ENCODE data around the gene CTNNBL1. TPM values are rescaled to one million over a fixed set of nuclear protein-coding genes. Genes with fewer than 3 reads are reported as not detected.

Gene CTNNBL1
- total RNA-seq, 2 donors from 2014 or later: 68.6 to 68.7 TPM

GRCh38 chr20:37915434-37915787 is 221.6 kb downstream of the CTNNBL1 start:
- Histone ChIP-seq H3K36me3 (ENCODE audit: control insufficient read depth, insufficient read depth, low read length) (no peaks in the 10 kb centered on the region), H3K9me3 (ENCODE audit: control insufficient read depth, low read length) (no peaks in the 10 kb centered on the region), H3K27ac (ENCODE audit: low read depth, low read length) (peak overlapping the region; percentile 72), H3K27me3 (ENCODE audit: control insufficient read depth, insufficient read depth, low read length, poor library complexity, severe bottlenecking) (peaks cover 17% of the 10 kb centered on the region), H3K4me1 (ENCODE audit: control insufficient read depth, insufficient read depth, low read length) (peaks cover 5% of the 10 kb centered on the region), H3K4me3 (ENCODE audit: low read length) (no peak overlapping the region), H3K9ac (ENCODE audit: extremely low read depth, low read length, poor library complexity, severe bottlenecking) (peak overlapping the region; percentile 8)
- Mint-ChIP-seq H3K27me3 (ENCODE audit: insufficient read depth) (peaks cover 32% of the 10 kb centered on the region), H3K36me3 (ENCODE audit: low read depth) (no peaks in the 10 kb centered on the region), H3K4me1 (peaks cover 34% of the 10 kb centered on the region), H3K27ac (no peak overlapping the region), H3K9me3 (no peaks in the 10 kb centered on the region), H3K4me3 (peak overlapping the region; percentile 53)
- no peak for DNase-seq
- TF ChIP-seq, protein P1, sequence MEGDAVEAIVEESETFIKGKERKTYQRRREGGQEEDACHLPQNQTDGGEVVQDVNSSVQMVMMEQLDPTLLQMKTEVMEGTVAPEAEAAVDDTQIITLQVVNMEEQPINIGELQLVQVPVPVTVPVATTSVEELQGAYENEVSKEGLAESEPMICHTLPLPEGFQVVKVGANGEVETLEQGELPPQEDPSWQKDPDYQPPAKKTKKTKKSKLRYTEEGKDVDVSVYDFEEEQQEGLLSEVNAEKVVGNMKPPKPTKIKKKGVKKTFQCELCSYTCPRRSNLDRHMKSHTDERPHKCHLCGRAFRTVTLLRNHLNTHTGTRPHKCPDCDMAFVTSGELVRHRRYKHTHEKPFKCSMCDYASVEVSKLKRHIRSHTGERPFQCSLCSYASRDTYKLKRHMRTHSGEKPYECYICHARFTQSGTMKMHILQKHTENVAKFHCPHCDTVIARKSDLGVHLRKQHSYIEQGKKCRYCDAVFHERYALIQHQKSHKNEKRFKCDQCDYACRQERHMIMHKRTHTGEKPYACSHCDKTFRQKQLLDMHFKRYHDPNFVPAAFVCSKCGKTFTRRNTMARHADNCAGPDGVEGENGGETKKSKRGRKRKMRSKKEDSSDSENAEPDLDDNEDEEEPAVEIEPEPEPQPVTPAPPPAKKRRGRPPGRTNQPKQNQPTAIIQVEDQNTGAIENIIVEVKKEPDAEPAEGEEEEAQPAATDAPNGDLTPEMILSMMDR (conservative IDR thresholded peaks at IDR 0.05): no peak
- WGBS, 2 experiments (ENCODE audit: insufficient coverage in 1 of 2, insufficient read length in 1 of 2): 57 to 65% methylated on average over 7 to 10 of the region's 10 CpGs

- H3K27ac Mint-ChIP-seq: peak overlapping the region; percentile 48
These were observed 222.2 kb downstream of the CTNNBL1 start for GRCh38 chr20:37915800-37916570.

DNA sequence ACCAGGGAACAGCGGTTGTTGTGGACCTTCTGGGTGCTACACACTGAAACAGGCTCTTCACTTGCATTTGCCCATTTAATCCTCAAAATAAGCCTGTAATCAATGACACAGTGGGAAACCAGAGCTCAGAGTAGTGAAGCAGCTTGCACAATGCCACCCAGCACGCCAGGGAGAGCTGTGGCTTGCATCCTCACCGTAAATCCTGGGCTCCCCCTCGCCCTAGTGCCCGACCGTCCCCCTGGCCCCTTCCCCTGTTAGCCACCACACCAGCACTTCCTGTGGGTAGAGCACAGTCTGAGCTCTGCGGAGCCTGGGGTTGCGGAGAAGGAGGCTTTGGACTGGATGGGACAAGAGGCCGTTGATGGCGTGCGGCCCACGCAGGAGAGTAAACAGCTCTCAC is 223.6 kb downstream of the CTNNBL1 start:
- peaks cover 5% of the 10 kb centered on the region for H3K4me1 ChIP-seq (ENCODE audit: control insufficient read depth, insufficient read depth, low read length)
- TF ChIP-seq, protein P1 (conservative IDR thresholded peaks at IDR 0.05): no peak
- H3K9me3 ChIP-seq (ENCODE audit: control insufficient read depth, low read length): no peaks in the 10 kb centered on the region
- Mint-ChIP-seq H3K4me3 (no peak overlapping the region), H3K27me3 (ENCODE audit: insufficient read depth) (peaks cover 23% of the 10 kb centered on the region), H3K27ac (no peak overlapping the region), H3K9me3 (no peaks in the 10 kb centered on the region), H3K36me3 (ENCODE audit: low read depth) (no peaks in the 10 kb centered on the region), H3K4me1 (peaks cover 26% of the 10 kb centered on the region)
- H3K4me3 ChIP-seq (ENCODE audit: low read length): no peak overlapping the region
- no peaks in the 10 kb centered on the region for H3K36me3 ChIP-seq (ENCODE audit: control insufficient read depth, insufficient read depth, low read length)
- H3K9ac ChIP-seq (ENCODE audit: extremely low read depth, low read length, poor library complexity, severe bottlenecking): no peak overlapping the region
- peaks cover 11% of the 10 kb centered on the region for H3K27me3 ChIP-seq (ENCODE audit: control insufficient read depth, insufficient read depth, low read length, poor library complexity, severe bottlenecking)
- whole genome bisulfite sequencing, 2 experiments (ENCODE audit: insufficient coverage in 1 of 2, insufficient read length in 1 of 2): 79 to 94% methylated on average over 7 to 12 of the region's 12 CpGs
- DNase-seq: no peak
- H3K27ac ChIP-seq (ENCODE audit: low read depth, low read length): no peak overlapping the region

More at GRCh38 chr20:37915800-37916570, 222.2 kb downstream of the CTNNBL1 start:
- H3K27ac ChIP-seq (ENCODE audit: low read depth, low read length): no peak overlapping the region
- peaks cover 32% of the 10 kb centered on the region for H3K27me3 Mint-ChIP-seq (ENCODE audit: insufficient read depth)
- H3K9ac ChIP-seq (ENCODE audit: extremely low read depth, low read length, poor library complexity, severe bottlenecking): no peak overlapping the region
- H3K9me3 ChIP-seq (ENCODE audit: control insufficient read depth, low read length): no peaks in the 10 kb centered on the region
- H3K36me3 ChIP-seq (ENCODE audit: control insufficient read depth, insufficient read depth, low read length): no peaks in the 10 kb centered on the region
- peaks cover 17% of the 10 kb centered on the region for H3K27me3 ChIP-seq (ENCODE audit: control insufficient read depth, insufficient read depth, low read length, poor library complexity, severe bottlenecking)
- WGBS, 2 experiments (ENCODE audit: insufficient coverage in 1 of 2, insufficient read length in 1 of 2): 39 to 48% methylated on average over 7 to 21 of the region's 21 CpGs
- peak; percentile 71 for DNase-seq
- peaks cover 5% of the 10 kb centered on the region for H3K4me1 ChIP-seq (ENCODE audit: control insufficient read depth, insufficient read depth, low read length)
- TF ChIP-seq, protein P1 (conservative IDR thresholded peaks at IDR 0.05): no peak
- no peaks in the 10 kb centered on the region for H3K9me3 Mint-ChIP-seq
- no peak overlapping the region for H3K4me3 ChIP-seq (ENCODE audit: low read length)
- no peaks in the 10 kb centered on the region for H3K36me3 Mint-ChIP-seq (ENCODE audit: low read depth)
- peaks cover 34% of the 10 kb centered on the region for H3K4me1 Mint-ChIP-seq
- H3K4me3 Mint-ChIP-seq: peak overlapping the region; percentile 53

Data from endodermal cell (in vitro differentiated cells).